GM19438 (cell line): ENCODE results near the gene DGKI.

Experiments used
- ATAC-seq: cut with Tn5 transposase; IDR thresholded peaks from one replicate; pipeline ENCODE4 v1.9.1; 2021; ENCODE audit warnings: low read depth; ENCODE audit not compliant: unreplicated experiment

DGKI gene

GRCh38 chr7:137628216-137628615 is 218.6 kb downstream of the DGKI start:
- no peak for ATAC-seq

GRCh38 chr7:137626469-137627067 is 220.2 kb downstream of the DGKI start:
- peak; percentile 68 for ATAC-seq

GRCh38 chr7:137625197-137625596 is 221.6 kb downstream of the DGKI start:
- no peak for ATAC-seq

GRCh38 chr7:137619181-137619580 is 227.6 kb downstream of the DGKI start:
- ATAC-seq: no peak

- ATAC-seq: no peak
These were observed 228.0 kb downstream of the DGKI start for GRCh38 chr7:137618748-137619147.

GRCh38 chr7:137613006-137613525 is 233.7 kb downstream of the DGKI start:
- ATAC-seq: no peak

GRCh38 chr7:137611606-137612005 is 235.2 kb downstream of the DGKI start:
- ATAC-seq: no peak

GRCh38 chr7:137609500-137609899 is 237.3 kb downstream of the DGKI start:
- ATAC-seq: no peak

- ATAC-seq: no peak
These were observed 240.6 kb downstream of the DGKI start for GRCh38 chr7:137606061-137606674.

- ATAC-seq: no peak
These were observed 243.7 kb downstream of the DGKI start for GRCh38 chr7:137603043-137603442.

GRCh38 chr7:137601642-137602041 is 245.1 kb downstream of the DGKI start:
- no peak for ATAC-seq

- no peak for ATAC-seq
These were observed 248.9 kb downstream of the DGKI start for GRCh38 chr7:137597856-137598255.

GRCh38 chr7:137593115-137593711 is 253.6 kb downstream of the DGKI start:
- ATAC-seq: no peak

GRCh38 chr7:137592232-137592896 is 254.4 kb downstream of the DGKI start:
- peak; percentile 85 for ATAC-seq

- no peak for ATAC-seq
These were observed 255.3 kb downstream of the DGKI start for GRCh38 chr7:137591421-137591837.

GRCh38 chr7:137590756-137591305 is 255.9 kb downstream of the DGKI start:
- no peak for ATAC-seq

- no peak for ATAC-seq
These were observed 256.6 kb downstream of the DGKI start for GRCh38 chr7:137590071-137590755.

- ATAC-seq: no peak
These were observed 259.4 kb downstream of the DGKI start for GRCh38 chr7:137587326-137587725.

GRCh38 chr7:137585591-137585990 is 261.2 kb downstream of the DGKI start:
- ATAC-seq: no peak

GRCh38 chr7:137583172-137583571 is 263.6 kb downstream of the DGKI start:
- ATAC-seq: no peak
